ENCODE measurements around the gene SNX3. TPM values are rescaled to one million over a fixed set of nuclear protein-coding genes. Genes with fewer than 3 reads are reported as not detected.

The SNX3 gene
- total RNA-seq, 1 experiment from 2014 or later, result 80.7 TPM

GRCh38 chr6:108277295-108277694, 16.5 kb upstream of the SNX3 start:
- no peak overlapping the region for H4K91ac ChIP-seq (ENCODE audit: insufficient read length, low read depth, low read length)
- DNase-seq, result no peak
- no peaks in the 10 kb centered on the region for H3K9me3 ChIP-seq (ENCODE audit: control insufficient read depth, low read depth, low read length)
- H3K27ac ChIP-seq (ENCODE audit: insufficient read length, low read depth, low read length), result no peak overlapping the region
- no peak overlapping the region for H2BK20ac ChIP-seq (ENCODE audit: low read depth, low read length, poor library complexity, severe bottlenecking)
- H2AK5ac ChIP-seq (ENCODE audit: insufficient read length, low read length), result no peak overlapping the region
- Mint-ChIP-seq H3K36me3 (ENCODE audit: insufficient read depth in 1 of 3, low read depth in 3 of 3) (no peaks in the 10 kb centered on the region), H3K27me3 (ENCODE audit: low read depth) (peaks cover 2% of the 10 kb centered on the region; the same call in 1 of the 2 replicates), H3K9me3 (no peaks in the 10 kb centered on the region), H3K27ac (no peak overlapping the region), H3K4me3 (no peak overlapping the region), H3K4me1 (peaks cover 24 to 25% of the 10 kb centered on the region in 2 experiments)
- no peaks in the 10 kb centered on the region for H3K79me1 ChIP-seq (ENCODE audit: insufficient read depth, low read depth, low read length, poor library complexity, severe bottlenecking)
- no peak overlapping the region for H2BK15ac ChIP-seq (ENCODE audit: low read depth, low read length)
- no peak overlapping the region for H3K4me2 ChIP-seq (ENCODE audit: insufficient read depth, insufficient read length, low read length)
- H3K23me2 ChIP-seq (ENCODE audit: insufficient read length, low read depth, low read length, poor library complexity, severe bottlenecking), result no peaks in the 10 kb centered on the region
- H3K27me3 ChIP-seq (ENCODE audit: insufficient read depth, low read length), result no peaks in the 10 kb centered on the region
- no peaks in the 10 kb centered on the region for H4K20me1 ChIP-seq (ENCODE audit: control insufficient read depth, insufficient read depth, insufficient read length)
- no peak overlapping the region for H2AFZ ChIP-seq (ENCODE audit: low read length)
- no peak overlapping the region for H2BK5ac ChIP-seq (ENCODE audit: insufficient read length, low read length)
- H4K8ac ChIP-seq (replicated peaks; ENCODE audit: insufficient read length, low read depth, low read length), result no peak overlapping the region
- no peak overlapping the region for H3K9ac ChIP-seq (ENCODE audit: extremely low read depth, insufficient read length, low read length)
- no peak overlapping the region for H3K18ac ChIP-seq (ENCODE audit: insufficient read length, low read depth, low read length)
- H4K5ac ChIP-seq (ENCODE audit: insufficient read length, low read depth, low read length), result no peak overlapping the region
- no peak overlapping the region for H2BK12ac ChIP-seq (ENCODE audit: insufficient read length, low read depth, low read length)
- H3K56ac ChIP-seq (ENCODE audit: insufficient read length, low read depth, low read length), result no peak overlapping the region
- WGBS (ENCODE audit: extremely low coverage, insufficient read length, low lambda C conversion rate), result no CpG with 5 or more reads among the region's 1 CpG
- H3K23ac ChIP-seq (ENCODE audit: insufficient read length, low read depth, low read length), result no peak overlapping the region
- H3K4ac ChIP-seq (ENCODE audit: low read depth, low read length), result no peak overlapping the region
- H3K79me2 ChIP-seq (ENCODE audit: insufficient read depth, low read length), result no peaks in the 10 kb centered on the region
- H2BK120ac ChIP-seq (ENCODE audit: low read depth, low read length, poor library complexity, severe bottlenecking), result no peak overlapping the region
- no peak overlapping the region for H3T11ph ChIP-seq (ENCODE audit: low read length)
- H3K14ac ChIP-seq (ENCODE audit: insufficient read depth, low read length), result no peak overlapping the region
- H3K4me1 ChIP-seq (ENCODE audit: insufficient read depth, low read length), result no peaks in the 10 kb centered on the region
- TF ChIP-seq, protein P1, sequence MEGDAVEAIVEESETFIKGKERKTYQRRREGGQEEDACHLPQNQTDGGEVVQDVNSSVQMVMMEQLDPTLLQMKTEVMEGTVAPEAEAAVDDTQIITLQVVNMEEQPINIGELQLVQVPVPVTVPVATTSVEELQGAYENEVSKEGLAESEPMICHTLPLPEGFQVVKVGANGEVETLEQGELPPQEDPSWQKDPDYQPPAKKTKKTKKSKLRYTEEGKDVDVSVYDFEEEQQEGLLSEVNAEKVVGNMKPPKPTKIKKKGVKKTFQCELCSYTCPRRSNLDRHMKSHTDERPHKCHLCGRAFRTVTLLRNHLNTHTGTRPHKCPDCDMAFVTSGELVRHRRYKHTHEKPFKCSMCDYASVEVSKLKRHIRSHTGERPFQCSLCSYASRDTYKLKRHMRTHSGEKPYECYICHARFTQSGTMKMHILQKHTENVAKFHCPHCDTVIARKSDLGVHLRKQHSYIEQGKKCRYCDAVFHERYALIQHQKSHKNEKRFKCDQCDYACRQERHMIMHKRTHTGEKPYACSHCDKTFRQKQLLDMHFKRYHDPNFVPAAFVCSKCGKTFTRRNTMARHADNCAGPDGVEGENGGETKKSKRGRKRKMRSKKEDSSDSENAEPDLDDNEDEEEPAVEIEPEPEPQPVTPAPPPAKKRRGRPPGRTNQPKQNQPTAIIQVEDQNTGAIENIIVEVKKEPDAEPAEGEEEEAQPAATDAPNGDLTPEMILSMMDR (conservative IDR thresholded peaks at IDR 0.05), result no peak

All from H9 (cell line).